SHP77 treated with DMSO at 0.1 percent for 48 hours (cell line): ENCODE measurements around the gene PTPRA.
"Not testable (repeated sequence)": the region's sequence is repeated elsewhere in the genome, so short reads cannot be mapped to it uniquely, and the experiment has no call there.

ENCODE experiments used
- DNase-seq: peaks from one replicate; lab custom pipeline; 2025; lab: John Stamatoyannopoulos, UW

Gene PTPRA

GRCh38 chr20:2995796-2996195 lies 122.5 kb downstream of the PTPRA start:
- no peak for DNase-seq

DNA sequence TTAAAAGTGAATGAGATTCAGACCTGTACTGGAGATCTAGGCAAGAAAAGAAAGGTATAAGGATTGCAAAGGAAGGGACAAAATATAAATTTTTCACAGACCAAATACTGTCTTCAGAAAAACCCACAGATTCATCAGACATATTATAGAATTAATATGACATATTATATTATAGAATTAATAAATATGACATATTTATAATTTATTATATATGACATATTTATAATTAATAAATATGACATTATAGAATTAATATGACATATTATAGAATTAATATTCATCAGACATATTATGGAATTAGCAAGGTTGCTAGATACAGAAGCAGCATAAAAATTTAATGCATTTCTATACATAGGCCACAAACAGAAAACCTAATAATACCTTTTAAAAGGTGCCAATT lies 125.4 kb downstream of the PTPRA start:
- no peak for DNase-seq

GRCh38 chr20:3000852-3001523 lies 127.7 kb downstream of the PTPRA start:
- peak; percentile 42 for DNase-seq

- DNase-seq = no peak
Observed at GRCh38 chr20:3003416-3003815, 130.1 kb downstream of the PTPRA start.

DNA sequence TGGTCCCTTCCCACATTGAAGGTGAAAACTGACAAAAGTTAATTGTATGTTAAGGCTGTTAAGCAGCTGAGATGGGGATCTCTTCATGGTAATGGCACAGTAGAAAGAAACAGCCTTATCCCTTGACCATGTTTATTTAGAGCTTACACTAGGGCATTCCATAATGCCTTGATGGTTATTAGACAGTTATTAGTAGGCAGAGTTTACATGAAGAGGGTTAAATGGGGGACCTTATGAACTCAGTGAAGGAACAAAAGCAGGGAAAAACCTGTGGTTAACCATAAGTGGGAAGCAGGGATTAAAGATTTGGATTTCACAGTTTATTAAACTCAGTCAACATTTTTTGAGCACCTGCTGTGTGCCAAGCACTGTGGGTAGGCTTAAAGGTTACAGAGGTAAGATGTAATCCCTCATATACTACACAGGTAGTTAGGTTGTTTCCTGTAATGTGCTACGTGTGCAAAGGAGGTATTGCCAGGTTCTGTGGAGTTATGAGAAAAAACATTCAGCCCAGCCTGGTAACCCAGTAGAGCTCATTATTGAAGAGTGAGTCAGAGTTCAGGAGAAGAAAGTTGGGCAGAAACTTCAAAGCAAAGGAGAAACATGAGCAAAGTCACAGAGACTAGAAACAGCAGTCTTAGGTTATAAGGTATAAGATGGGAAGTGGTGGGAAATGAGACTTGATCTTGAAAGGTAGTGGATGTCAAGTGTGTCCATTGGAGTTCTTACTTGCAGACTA lies 137.9 kb downstream of the PTPRA start:
- no peak for DNase-seq

GRCh38 chr20:3011752-3012151 lies 138.5 kb downstream of the PTPRA start:
- no peak for DNase-seq

- DNase-seq = no peak
Observed at GRCh38 chr20:3013771-3014170, 140.5 kb downstream of the PTPRA start.

- DNase-seq = no peak
Observed at GRCh38 chr20:3014179-3014578, 140.9 kb downstream of the PTPRA start.

GRCh38 chr20:3014662-3015061 lies 141.4 kb downstream of the PTPRA start:
- DNase-seq = no peak

DNA sequence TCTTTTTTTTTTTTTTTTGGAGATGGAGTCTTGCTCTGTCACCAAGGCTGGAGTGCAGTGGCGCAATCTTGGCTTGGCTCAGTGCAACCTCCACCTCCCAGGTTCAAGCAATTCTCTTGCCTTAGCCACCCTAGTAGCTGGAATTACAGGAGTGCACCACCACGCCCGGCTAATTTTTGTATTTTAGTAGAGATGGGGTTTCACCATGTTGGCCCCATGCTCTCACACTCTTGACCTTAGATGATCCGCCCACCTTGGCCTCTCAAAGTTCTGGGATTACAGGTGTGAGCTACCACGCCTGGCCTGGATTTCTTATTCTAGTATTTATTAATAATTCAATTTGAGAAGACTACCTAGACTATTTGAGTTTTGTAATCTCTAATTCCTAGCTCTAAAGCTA lies 142.0 kb downstream of the PTPRA start:
- DNase-seq = not testable (repeated sequence)

DNA sequence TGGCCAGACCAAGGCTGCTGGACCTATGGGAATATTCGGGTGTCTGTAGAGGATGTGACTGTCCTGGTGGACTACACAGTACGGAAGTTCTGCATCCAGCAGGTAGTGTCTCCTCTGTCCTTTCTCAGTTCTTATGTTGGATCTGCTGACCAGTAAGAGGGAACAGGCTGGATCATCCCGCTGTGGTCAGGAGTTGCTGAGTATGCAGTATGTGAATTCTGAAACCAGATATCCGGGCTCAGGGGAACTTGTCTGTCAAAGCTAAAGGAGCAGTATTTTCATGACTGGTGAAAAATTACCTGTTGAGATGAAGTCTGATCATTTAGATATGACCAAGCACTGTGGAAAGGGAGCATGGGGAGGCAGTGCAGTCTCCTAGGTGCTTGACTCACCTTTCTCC lies 148.0 kb downstream of the PTPRA start:
- DNase-seq = no peak

- no peak for DNase-seq
Observed at GRCh38 chr20:3021777-3022176, 148.5 kb downstream of the PTPRA start.

- not testable (repeated sequence) for DNase-seq
Observed at GRCh38 chr20:3022559-3023490, 149.5 kb downstream of the PTPRA start.

GRCh38 chr20:3027987-3028386 lies 154.7 kb downstream of the PTPRA start:
- no peak for DNase-seq

DNA sequence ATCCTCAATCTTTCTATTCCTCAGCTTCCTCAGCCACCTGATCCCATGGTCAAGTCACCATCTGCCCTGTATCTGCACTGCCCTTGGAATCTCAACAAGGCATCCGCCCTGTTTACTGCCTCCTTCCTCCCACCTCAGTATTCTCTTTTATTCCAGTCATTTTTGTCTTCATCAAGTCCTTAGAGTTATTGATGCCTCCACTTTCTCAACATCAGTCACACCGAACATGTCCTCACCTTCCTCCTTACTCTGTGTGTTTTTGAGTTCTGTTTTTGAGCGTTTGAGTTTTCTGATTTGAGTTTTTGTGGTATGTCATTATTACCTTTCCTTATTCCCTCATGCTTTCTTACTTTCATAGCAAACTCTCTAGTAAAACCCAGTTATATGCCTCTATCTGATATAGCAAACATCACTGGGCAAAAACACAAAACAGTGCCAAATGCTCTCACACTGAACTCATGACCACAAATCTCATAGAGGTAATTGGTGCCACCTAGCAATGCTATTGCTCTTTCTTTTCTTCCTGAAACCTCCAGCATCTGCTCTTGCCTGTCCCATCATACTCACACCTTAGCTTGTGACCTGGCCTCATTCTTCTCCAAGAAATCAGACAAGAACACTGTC lies 158.4 kb downstream of the PTPRA start:
- no peak for DNase-seq

DNA sequence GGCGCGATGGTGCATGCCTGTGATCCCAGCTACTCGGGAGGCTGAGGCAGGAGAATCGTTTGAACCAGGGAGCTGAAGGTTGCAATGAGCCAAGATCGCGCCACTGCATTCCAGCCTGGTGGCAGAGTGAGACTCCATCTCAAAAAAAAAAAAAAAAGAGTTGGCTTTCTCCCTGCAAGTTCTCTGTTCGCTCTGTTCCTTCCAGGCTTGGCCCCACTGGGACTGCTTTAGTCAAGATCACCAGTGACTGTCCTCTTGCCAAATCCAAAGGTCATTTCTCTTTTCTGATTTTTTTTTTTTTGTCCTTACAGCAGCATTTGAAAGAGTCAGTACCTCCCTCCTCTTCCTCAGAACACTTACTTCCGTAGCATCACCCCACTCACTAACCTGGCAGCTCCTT lies 159.3 kb downstream of the PTPRA start:
- DNase-seq = no peak

DNA sequence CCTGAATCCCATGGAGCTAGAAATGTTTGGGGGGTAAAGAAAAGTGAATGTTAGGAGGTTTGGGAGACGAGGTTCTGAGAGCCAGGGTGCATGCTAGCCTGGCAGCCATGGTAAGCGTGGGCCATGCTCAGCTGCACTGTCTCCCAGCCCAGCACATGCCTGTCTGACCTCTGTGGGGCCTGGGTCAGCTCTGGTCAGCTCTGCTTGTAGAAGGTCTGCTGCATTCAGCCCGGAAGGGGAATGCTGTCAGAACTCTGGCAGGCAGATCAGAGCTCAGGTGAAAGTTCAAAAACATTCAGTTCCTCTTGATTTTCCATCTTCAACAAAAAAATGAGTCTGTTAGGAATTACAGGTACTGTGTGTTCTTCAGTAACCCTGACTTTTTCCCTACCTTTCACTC lies 164.4 kb downstream of the PTPRA start:
- DNase-seq = no peak

DNA sequence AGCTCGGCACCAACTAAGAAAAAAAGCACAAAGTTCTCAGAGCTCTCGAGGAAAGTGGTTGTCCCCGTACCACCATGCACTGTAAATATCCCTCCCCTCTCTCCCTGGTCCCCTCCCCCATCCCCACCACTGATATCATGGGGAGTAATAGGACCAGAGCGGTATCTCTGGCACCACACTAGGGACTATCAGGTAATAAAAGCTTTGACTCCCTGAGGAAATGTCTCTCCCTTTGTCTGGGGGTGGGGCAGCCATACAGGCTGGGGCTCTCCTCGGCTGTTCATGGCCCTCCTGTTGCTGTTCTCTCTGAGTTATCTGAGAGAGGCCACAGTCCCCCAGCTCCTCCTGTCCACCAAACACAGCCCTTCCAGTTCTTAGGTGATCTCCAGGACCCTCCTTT lies 165.2 kb downstream of the PTPRA start:
- DNase-seq = no peak

GRCh38 chr20:3039426-3039825 lies 166.1 kb downstream of the PTPRA start:
- no peak for DNase-seq

DNA sequence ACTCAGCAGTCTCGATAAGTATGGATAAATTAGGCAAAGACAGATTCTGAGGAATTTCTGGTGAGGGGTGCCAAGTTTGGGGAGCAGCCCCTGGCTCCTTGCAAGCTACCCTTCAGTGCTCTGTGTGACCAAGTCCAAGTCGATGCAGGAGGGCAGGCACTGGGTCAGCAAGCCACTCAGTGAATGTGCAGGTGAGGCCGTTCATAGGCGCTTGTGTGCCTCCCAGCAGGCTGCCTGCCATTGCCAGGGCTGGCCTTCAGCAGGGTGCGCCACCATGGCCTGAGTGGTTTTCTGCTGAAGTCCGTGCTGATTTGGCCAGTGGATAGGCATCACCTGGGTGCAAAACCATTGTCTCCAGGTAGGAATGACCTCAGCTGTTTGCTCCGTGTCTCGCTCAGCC lies 166.8 kb downstream of the PTPRA start:
- no peak for DNase-seq

- DNase-seq = no peak
Observed at GRCh38 chr20:3041854-3042409, 168.7 kb downstream of the PTPRA start.

DNA sequence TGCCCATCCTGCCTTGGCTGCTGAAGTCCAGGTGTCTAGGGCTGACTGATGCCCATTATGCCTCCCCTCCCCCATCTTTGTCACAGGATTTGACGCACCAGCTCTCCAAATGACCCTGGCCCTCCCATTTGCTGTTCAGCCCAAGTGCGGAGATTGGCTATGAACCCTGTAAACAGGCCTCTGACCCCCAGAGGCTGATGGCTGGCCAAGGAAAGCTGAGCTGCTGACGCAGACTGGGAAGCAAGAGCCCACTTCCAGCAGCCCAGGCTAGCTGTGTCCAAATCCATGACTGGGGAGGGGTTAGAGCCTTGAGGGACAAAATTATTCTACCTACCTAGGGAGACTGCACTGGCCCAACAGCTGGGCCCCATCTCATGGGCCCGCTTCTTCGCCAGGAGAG lies 169.3 kb downstream of the PTPRA start:
- DNase-seq = no peak
